ENCODE measurements around the gene ZHX3.

The ZHX3 gene

DNA sequence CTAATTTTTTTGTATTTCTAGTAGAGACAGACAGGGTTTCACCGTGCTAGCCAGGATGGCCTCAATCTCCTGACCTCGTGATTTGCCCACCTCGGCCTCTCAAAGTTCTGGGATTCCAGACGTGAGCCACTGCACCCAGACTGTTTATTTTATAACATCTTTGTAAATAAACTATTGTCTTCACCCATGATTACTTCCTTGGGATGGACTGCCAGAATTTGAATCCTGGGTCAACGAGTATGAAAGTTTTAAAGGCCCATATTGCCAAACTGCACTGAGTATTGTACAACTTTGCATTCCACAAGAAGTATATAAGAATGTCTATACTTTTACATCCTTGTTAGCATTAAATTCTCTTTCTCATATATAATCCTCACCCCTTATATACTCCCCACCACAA, 38.6 kb downstream of the ZHX3 start:
- no peak for DNase-seq (ENCODE audit: low read depth in 1 of 2, low spot score in 1 of 2)
- TF ChIP-seq, protein P1, sequence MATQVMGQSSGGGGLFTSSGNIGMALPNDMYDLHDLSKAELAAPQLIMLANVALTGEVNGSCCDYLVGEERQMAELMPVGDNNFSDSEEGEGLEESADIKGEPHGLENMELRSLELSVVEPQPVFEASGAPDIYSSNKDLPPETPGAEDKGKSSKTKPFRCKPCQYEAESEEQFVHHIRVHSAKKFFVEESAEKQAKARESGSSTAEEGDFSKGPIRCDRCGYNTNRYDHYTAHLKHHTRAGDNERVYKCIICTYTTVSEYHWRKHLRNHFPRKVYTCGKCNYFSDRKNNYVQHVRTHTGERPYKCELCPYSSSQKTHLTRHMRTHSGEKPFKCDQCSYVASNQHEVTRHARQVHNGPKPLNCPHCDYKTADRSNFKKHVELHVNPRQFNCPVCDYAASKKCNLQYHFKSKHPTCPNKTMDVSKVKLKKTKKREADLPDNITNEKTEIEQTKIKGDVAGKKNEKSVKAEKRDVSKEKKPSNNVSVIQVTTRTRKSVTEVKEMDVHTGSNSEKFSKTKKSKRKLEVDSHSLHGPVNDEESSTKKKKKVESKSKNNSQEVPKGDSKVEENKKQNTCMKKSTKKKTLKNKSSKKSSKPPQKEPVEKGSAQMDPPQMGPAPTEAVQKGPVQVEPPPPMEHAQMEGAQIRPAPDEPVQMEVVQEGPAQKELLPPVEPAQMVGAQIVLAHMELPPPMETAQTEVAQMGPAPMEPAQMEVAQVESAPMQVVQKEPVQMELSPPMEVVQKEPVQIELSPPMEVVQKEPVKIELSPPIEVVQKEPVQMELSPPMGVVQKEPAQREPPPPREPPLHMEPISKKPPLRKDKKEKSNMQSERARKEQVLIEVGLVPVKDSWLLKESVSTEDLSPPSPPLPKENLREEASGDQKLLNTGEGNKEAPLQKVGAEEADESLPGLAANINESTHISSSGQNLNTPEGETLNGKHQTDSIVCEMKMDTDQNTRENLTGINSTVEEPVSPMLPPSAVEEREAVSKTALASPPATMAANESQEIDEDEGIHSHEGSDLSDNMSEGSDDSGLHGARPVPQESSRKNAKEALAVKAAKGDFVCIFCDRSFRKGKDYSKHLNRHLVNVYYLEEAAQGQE (IDR thresholded peaks at IDR 0.05; ENCODE audit: insufficient replicate concordance, low read depth) = no peak
- TF ChIP-seq, protein P2, sequence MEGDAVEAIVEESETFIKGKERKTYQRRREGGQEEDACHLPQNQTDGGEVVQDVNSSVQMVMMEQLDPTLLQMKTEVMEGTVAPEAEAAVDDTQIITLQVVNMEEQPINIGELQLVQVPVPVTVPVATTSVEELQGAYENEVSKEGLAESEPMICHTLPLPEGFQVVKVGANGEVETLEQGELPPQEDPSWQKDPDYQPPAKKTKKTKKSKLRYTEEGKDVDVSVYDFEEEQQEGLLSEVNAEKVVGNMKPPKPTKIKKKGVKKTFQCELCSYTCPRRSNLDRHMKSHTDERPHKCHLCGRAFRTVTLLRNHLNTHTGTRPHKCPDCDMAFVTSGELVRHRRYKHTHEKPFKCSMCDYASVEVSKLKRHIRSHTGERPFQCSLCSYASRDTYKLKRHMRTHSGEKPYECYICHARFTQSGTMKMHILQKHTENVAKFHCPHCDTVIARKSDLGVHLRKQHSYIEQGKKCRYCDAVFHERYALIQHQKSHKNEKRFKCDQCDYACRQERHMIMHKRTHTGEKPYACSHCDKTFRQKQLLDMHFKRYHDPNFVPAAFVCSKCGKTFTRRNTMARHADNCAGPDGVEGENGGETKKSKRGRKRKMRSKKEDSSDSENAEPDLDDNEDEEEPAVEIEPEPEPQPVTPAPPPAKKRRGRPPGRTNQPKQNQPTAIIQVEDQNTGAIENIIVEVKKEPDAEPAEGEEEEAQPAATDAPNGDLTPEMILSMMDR (IDR thresholded peaks at IDR 0.05; ENCODE audit: insufficient read depth, low read length) = no peak
- TF ChIP-seq POLR2AphosphoS5 (IDR thresholded peaks at IDR 0.05; ENCODE audit: low read depth) (no peak), GABPA (IDR thresholded peaks at IDR 0.05; ENCODE audit: low read depth) (no peak), SPI1 (IDR thresholded peaks at IDR 0.05; ENCODE audit: borderline replicate concordance, low read depth) (no peak)
- Histone ChIP-seq H3K27me3 (ENCODE audit: insufficient read depth, poor library complexity, severe bottlenecking) (no peaks in the 10 kb centered on the region), H3K27ac (replicated peaks) (no peak overlapping the region), H3K4me3 (replicated peaks; ENCODE audit: insufficient read depth, low read length) (no peak overlapping the region)

DNA sequence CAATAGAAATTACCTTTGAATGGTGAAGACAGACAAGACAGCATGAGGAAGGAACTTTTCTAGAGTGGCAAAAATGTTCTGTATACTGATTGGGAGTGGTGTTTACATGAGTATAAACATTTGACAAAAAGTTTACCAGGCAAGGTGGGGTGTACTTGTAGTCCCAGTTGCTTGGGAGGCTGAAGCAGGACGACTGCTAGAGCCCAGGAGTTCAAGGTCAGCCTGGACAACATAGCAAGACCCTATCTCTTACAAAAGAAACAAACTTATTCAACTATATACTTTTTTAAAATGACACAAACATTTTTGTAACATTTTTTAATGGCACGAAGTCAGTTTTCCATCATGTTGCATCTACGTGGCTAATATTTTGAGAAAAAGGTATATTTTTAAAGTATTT, 40.5 kb downstream of the ZHX3 start:
- no peak for TF ChIP-seq GABPA (IDR thresholded peaks at IDR 0.05; ENCODE audit: low read depth)
- no peak for TF ChIP-seq SPI1 (IDR thresholded peaks at IDR 0.05; ENCODE audit: borderline replicate concordance, low read depth)
- no peak for TF ChIP-seq POLR2AphosphoS5 (IDR thresholded peaks at IDR 0.05; ENCODE audit: low read depth)
- TF ChIP-seq, protein P1 (IDR thresholded peaks at IDR 0.05; ENCODE audit: insufficient replicate concordance, low read depth) = no peak
- TF ChIP-seq, protein P2 (IDR thresholded peaks at IDR 0.05; ENCODE audit: insufficient read depth, low read length) = no peak
- Histone ChIP-seq H3K27me3 (ENCODE audit: insufficient read depth, poor library complexity, severe bottlenecking) (no peaks in the 10 kb centered on the region), H3K4me3 (replicated peaks; ENCODE audit: insufficient read depth, low read length) (no peak overlapping the region), H3K27ac (replicated peaks) (no peak overlapping the region)
- DNase-seq (ENCODE audit: low read depth in 1 of 2, low spot score in 1 of 2) = no peak

DNA sequence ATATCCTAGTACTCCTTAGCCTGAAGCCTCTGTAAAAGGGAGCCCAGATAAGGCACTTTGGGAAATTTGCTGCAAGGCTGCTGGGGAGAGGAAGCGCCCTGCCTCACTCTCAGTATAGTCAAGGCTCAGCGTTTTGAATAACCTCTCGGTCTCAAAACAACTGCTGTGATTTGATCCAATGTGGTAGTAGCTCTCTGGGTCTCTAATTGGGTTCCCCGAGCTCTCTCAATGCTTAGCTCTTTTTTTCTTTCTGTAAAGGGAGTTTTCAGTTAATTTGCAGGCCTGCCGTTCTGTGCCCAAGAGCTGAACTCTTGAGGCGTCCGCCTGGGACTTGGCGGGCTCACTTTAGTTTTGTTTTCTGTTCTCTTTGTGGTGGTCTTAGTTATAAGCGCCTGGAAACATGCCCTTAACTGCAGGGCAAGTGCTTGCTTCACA, 41.2 kb downstream of the ZHX3 start:
- H3K27ac ChIP-seq (replicated peaks) = no peak overlapping the region
- no peak for DNase-seq (ENCODE audit: low read depth in 1 of 2, low spot score in 1 of 2)
- TF ChIP-seq, protein P2 (IDR thresholded peaks at IDR 0.05; ENCODE audit: insufficient read depth, low read length) = no peak
- no peak for TF ChIP-seq GABPA (IDR thresholded peaks at IDR 0.05; ENCODE audit: low read depth)
- no peak for TF ChIP-seq SPI1 (IDR thresholded peaks at IDR 0.05; ENCODE audit: borderline replicate concordance, low read depth)
- TF ChIP-seq POLR2AphosphoS5 (IDR thresholded peaks at IDR 0.05; ENCODE audit: low read depth) = no peak
- TF ChIP-seq, protein P1 (IDR thresholded peaks at IDR 0.05; ENCODE audit: insufficient replicate concordance, low read depth) = no peak
- no peaks in the 10 kb centered on the region for H3K27me3 ChIP-seq (ENCODE audit: insufficient read depth, poor library complexity, severe bottlenecking)
- H3K4me3 ChIP-seq (replicated peaks; ENCODE audit: insufficient read depth, low read length) = no peak overlapping the region
